ENCODE data around the gene CCSER1. TPM values are rescaled to one million over a fixed set of nuclear protein-coding genes. Genes with fewer than 3 reads are reported as not detected.

The CCSER1 gene
- total RNA-seq, 1 donor from 2014 or later, result 18.1 TPM

GRCh38 chr4:90606781-90607180 lies 479.6 kb downstream of the CCSER1 start:
- no peaks in the 10 kb centered on the region for H3K9me3 Mint-ChIP-seq
- H3K27ac Mint-ChIP-seq, result no peak overlapping the region
- TF ChIP-seq, protein P1, sequence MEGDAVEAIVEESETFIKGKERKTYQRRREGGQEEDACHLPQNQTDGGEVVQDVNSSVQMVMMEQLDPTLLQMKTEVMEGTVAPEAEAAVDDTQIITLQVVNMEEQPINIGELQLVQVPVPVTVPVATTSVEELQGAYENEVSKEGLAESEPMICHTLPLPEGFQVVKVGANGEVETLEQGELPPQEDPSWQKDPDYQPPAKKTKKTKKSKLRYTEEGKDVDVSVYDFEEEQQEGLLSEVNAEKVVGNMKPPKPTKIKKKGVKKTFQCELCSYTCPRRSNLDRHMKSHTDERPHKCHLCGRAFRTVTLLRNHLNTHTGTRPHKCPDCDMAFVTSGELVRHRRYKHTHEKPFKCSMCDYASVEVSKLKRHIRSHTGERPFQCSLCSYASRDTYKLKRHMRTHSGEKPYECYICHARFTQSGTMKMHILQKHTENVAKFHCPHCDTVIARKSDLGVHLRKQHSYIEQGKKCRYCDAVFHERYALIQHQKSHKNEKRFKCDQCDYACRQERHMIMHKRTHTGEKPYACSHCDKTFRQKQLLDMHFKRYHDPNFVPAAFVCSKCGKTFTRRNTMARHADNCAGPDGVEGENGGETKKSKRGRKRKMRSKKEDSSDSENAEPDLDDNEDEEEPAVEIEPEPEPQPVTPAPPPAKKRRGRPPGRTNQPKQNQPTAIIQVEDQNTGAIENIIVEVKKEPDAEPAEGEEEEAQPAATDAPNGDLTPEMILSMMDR (conservative IDR thresholded peaks at IDR 0.05), result no peak

GRCh38 chr4:90614371-90614770 lies 487.2 kb downstream of the CCSER1 start:
- no peaks in the 10 kb centered on the region for H3K36me3 Mint-ChIP-seq
- H3K27ac Mint-ChIP-seq, result no peak overlapping the region
- H3K4me3 Mint-ChIP-seq, result no peak overlapping the region
- H3K9me3 Mint-ChIP-seq, result no peaks in the 10 kb centered on the region
- H3K4me1 Mint-ChIP-seq (ENCODE audit: unreplicated experiment), result no peaks in the 10 kb centered on the region
- H3K27me3 Mint-ChIP-seq, result no peaks in the 10 kb centered on the region
- DNase-seq (ENCODE audit: extremely low spot score, unreplicated experiment), result no peak
- TF ChIP-seq, protein P1 (conservative IDR thresholded peaks at IDR 0.05), result no peak

More at GRCh38 chr4:90606781-90607180, 479.6 kb downstream of the CCSER1 start:
- Mint-ChIP-seq H3K36me3 (peaks cover 4% of the 10 kb centered on the region), H3K27me3 (no peaks in the 10 kb centered on the region), H3K4me1 (ENCODE audit: unreplicated experiment) (no peaks in the 10 kb centered on the region), H3K4me3 (no peak overlapping the region)
- no peak for DNase-seq (ENCODE audit: extremely low spot score, unreplicated experiment)

GRCh38 chr4:90621080-90621479 lies 493.9 kb downstream of the CCSER1 start:
- H3K9me3 Mint-ChIP-seq, result no peaks in the 10 kb centered on the region
- no peak overlapping the region for H3K27ac Mint-ChIP-seq
- H3K4me3 Mint-ChIP-seq, result no peak overlapping the region
- H3K27me3 Mint-ChIP-seq, result no peaks in the 10 kb centered on the region
- H3K4me1 Mint-ChIP-seq (ENCODE audit: unreplicated experiment), result no peaks in the 10 kb centered on the region
- DNase-seq (ENCODE audit: extremely low spot score, unreplicated experiment), result no peak
- TF ChIP-seq, protein P1 (conservative IDR thresholded peaks at IDR 0.05), result no peak
- no peaks in the 10 kb centered on the region for H3K36me3 Mint-ChIP-seq

DNA sequence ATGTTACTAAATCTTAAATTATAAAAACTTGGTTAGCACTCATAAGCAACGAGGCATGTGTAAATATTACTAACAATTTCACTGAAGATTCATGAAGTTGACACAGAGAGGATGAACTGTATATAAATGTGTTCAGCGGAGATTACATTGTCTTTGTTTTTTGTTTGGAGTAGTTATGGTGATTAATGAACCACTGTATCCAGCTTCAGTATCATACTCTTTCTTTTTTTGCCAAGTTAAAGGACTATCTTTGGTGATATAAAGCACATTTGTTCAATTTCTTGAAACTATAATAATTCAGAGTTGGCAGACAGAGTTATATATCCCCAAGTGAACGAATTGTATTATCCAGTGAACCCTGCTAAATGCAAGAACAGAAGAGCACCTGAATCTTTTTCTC lies 497.6 kb downstream of the CCSER1 start:
- no peak overlapping the region for H3K27ac Mint-ChIP-seq
- TF ChIP-seq, protein P1 (conservative IDR thresholded peaks at IDR 0.05), result no peak
- H3K27me3 Mint-ChIP-seq, result no peaks in the 10 kb centered on the region
- H3K4me3 Mint-ChIP-seq, result no peak overlapping the region
- no peaks in the 10 kb centered on the region for H3K36me3 Mint-ChIP-seq
- no peak for DNase-seq (ENCODE audit: extremely low spot score, unreplicated experiment)
- H3K4me1 Mint-ChIP-seq (ENCODE audit: unreplicated experiment), result peaks cover 4% of the 10 kb centered on the region
- H3K9me3 Mint-ChIP-seq, result no peaks in the 10 kb centered on the region

GRCh38 chr4:90641861-90642599 lies 514.8 kb downstream of the CCSER1 start:
- no peak overlapping the region for H3K27ac Mint-ChIP-seq
- no peak overlapping the region for H3K4me3 Mint-ChIP-seq
- H3K27me3 Mint-ChIP-seq, result no peaks in the 10 kb centered on the region
- H3K36me3 Mint-ChIP-seq, result no peaks in the 10 kb centered on the region
- no peak for DNase-seq (ENCODE audit: extremely low spot score, unreplicated experiment)
- TF ChIP-seq, protein P1 (conservative IDR thresholded peaks at IDR 0.05), result no peak
- no peaks in the 10 kb centered on the region for H3K9me3 Mint-ChIP-seq
- no peaks in the 10 kb centered on the region for H3K4me1 Mint-ChIP-seq (ENCODE audit: unreplicated experiment)
